GM23338 (cell line): ENCODE measurements around the gene ZNF337. TPM values are rescaled to one million over a fixed set of nuclear protein-coding genes. Genes with fewer than 3 reads are reported as not detected.
"Not testable (repeated sequence)": the region's sequence is repeated elsewhere in the genome, so short reads cannot be mapped to it uniquely, and the experiment has no call there.

Source experiments
- ATAC-seq: fragments of 200-7000 bp; cut with Tn5 transposase; 3 replicates; pipeline ENCODE4 v1.9.1; 2020
- DNase-seq: peaks from one replicate; pipeline ENCODE4 v3.0.0-alpha.2; 2015; ENCODE audit warnings: low spot score
- H2AFZ ChIP-seq: fragments of 200-600 bp; sonication (generic); 2 replicates; pipeline ENCODE4 v1.8.0; 2016; ENCODE audit warnings: antibody characterized with exemption, mild to moderate bottlenecking, moderate library complexity
- H3F3A ChIP-seq: fragments of 200-600 bp; sonication (generic); replicated peaks from 2 replicates; pipeline ENCODE4 v1.8.0; 2017; ENCODE audit warnings: antibody characterized with exemption, mixed run types, low read depth
- H3K27ac ChIP-seq: fragments of 200-600 bp; sonication (generic); 2 replicates; pipeline ENCODE4 v1.6.1; 2016; ENCODE audit warnings: low read depth
- H3K27me3 ChIP-seq: fragments of 200-600 bp; sonication (generic); 2 replicates; pipeline ENCODE4 v1.8.0; 2016; ENCODE audit warnings: mild to moderate bottlenecking, mixed run types, moderate library complexity; ENCODE audit not compliant: insufficient read depth
- H3K36me3 ChIP-seq: fragments of 200-600 bp; sonication (generic); 2 replicates; pipeline ENCODE4 v1.8.0; 2016; ENCODE audit warnings: mild to moderate bottlenecking; ENCODE audit not compliant: insufficient read depth
- H3K4me1 ChIP-seq: fragments of 200-600 bp; sonication (generic); 2 replicates; pipeline ENCODE4 v1.8.0; 2016; ENCODE audit warnings: mild to moderate bottlenecking, moderate library complexity; ENCODE audit not compliant: insufficient read depth
- H3K4me2 ChIP-seq: fragments of 200-600 bp; sonication (generic); 2 replicates; pipeline ENCODE4 v1.7.1; 2017; ENCODE audit warnings: mixed run types
- H3K4me3 ChIP-seq: fragments of 200-600 bp; sonication (generic); 2 replicates; pipeline ENCODE4 v1.6.1; 2016; ENCODE audit warnings: mixed run types
- H3K79me2 ChIP-seq: fragments of 200-600 bp; sonication (generic); replicated peaks from 2 replicates; pipeline ENCODE4 v1.8.0; 2017; ENCODE audit warnings: mild to moderate bottlenecking; ENCODE audit not compliant: insufficient read depth
- H3K9me2 ChIP-seq: fragments of 200-600 bp; sonication (generic); 2 replicates; pipeline ENCODE4 v1.8.0; 2017; ENCODE audit not compliant: insufficient read depth
- H4K20me1 ChIP-seq: fragments of 200-600 bp; sonication (generic); replicated peaks from 2 replicates; pipeline ENCODE4 v1.8.0; 2017; ENCODE audit warnings: mild to moderate bottlenecking; ENCODE audit not compliant: insufficient read depth
- H3K27ac Mint-ChIP-seq: 2 replicates; pipeline ENCODE4 v1.8.0; 2020; ENCODE audit warnings: inconsistent platforms, mild to moderate bottlenecking, moderate library complexity, mixed read lengths
- H3K27me3 Mint-ChIP-seq: 3 replicates; pipeline ENCODE4 v1.8.0; 2022; ENCODE audit warnings: low read depth, mild to moderate bottlenecking, moderate library complexity, mixed read lengths, inconsistent platforms; ENCODE audit not compliant: insufficient read depth, poor library complexity
- H3K36me3 Mint-ChIP-seq: 3 replicates; pipeline ENCODE4 v1.8.0; 2021; ENCODE audit warnings: low read depth, mild to moderate bottlenecking, inconsistent platforms, moderate library complexity, mixed read lengths
- H3K4me1 Mint-ChIP-seq: 3 replicates; pipeline ENCODE4 v1.8.0; 2020; ENCODE audit warnings: mild to moderate bottlenecking, inconsistent platforms, mixed read lengths
- H3K4me3 Mint-ChIP-seq: 3 replicates; pipeline ENCODE4 v1.8.0; 2021; ENCODE audit warnings: moderate library complexity, mild to moderate bottlenecking, inconsistent platforms, mixed read lengths
- H3K9me3 Mint-ChIP-seq: 3 replicates; pipeline ENCODE4 v1.8.0; 2020; ENCODE audit warnings: moderate library complexity, mild to moderate bottlenecking, inconsistent platforms, mixed read lengths
- CREB1 ChIP-seq: fragments of 250-450 bp; sonication (Bioruptor Pico); IDR thresholded peaks from 2 replicates; pipeline ENCODE4 v1.5.0; 2020; ENCODE audit warnings: low read depth, mild to moderate bottlenecking, moderate library complexity
- CTCF ChIP-seq, 2 experiments: fragments of 200-600 bp in 1 of 2; sonication (generic) in 1 of 2; conservative IDR thresholded peaks; 2 replicates each; pipeline versions ENCODE4 v1.5.1 to v1.6.1; 2016 to 2017; ENCODE audit warnings: antibody characterized with exemption in 2 of 2, low read depth in 2 of 2, mild to moderate bottlenecking in 2 of 2, moderate library complexity in 1 of 2
- ETS1 ChIP-seq: IDR thresholded peaks from 2 replicates; pipeline ENCODE4 v1.6.1; 2016; ENCODE audit warnings: antibody characterized with exemption
- EZH2 ChIP-seq: fragments of 200-600 bp; sonication (generic); IDR thresholded peaks from one replicate; pipeline ENCODE4 v1.8.0; 2017; ENCODE audit warnings: antibody characterized with exemption, mild to moderate bottlenecking, low read depth; ENCODE audit not compliant: unreplicated experiment
- JUNB ChIP-seq: IDR thresholded peaks from one replicate; pipeline ENCODE4 v1.6.1; 2016; ENCODE audit warnings: antibody characterized with exemption; ENCODE audit not compliant: unreplicated experiment
- NANOG ChIP-seq: IDR thresholded peaks from 2 replicates; pipeline ENCODE4 v1.6.1; 2016; ENCODE audit warnings: antibody characterized with exemption, borderline replicate concordance
- POLR2AphosphoS5 ChIP-seq: IDR thresholded peaks from 2 replicates; pipeline ENCODE4 v1.6.1; 2016; ENCODE audit warnings: antibody characterized with exemption, low read depth
- STAT1 ChIP-seq: IDR thresholded peaks from one replicate; pipeline ENCODE4 v1.6.1; 2016; ENCODE audit warnings: antibody characterized with exemption; ENCODE audit not compliant: unreplicated experiment
- ZNF114 ChIP-seq: fragments of 250-450 bp; sonication (Bioruptor Pico); IDR thresholded peaks from 2 replicates; pipeline ENCODE4 v1.5.0; 2020; ENCODE audit warnings: mild to moderate bottlenecking, moderate library complexity
- ZNF331 ChIP-seq: fragments of 250-450 bp; sonication (Bioruptor Pico); IDR thresholded peaks from 2 replicates; pipeline ENCODE4 v1.5.0; 2020; ENCODE audit warnings: low read depth, mild to moderate bottlenecking, moderate library complexity
- polyA plus RNA-seq: library from polyadenylated mRNA; unstranded; fragments of >200 nt; fragmentation: Nextera tagmentation; extraction: Ambion mirVana; gene quantifications from 2 replicates; pipeline ENCODE4 v1.2.1, GENCODE V29; 2016
- total RNA-seq: library from RNA; depleted of rRNA; stranded (reverse); fragments of >200 nt; shearing (Covaris generic); gene quantifications from 2 replicates; pipeline ENCODE4 v1.2.3, GENCODE V29; 2014

The ZNF337 gene
- total and polyA plus RNA-seq, 2 experiments from 2014 or later = 2.1 to 6.3 TPM

GRCh38 chr20:25686081-25687067, 10.3 kb downstream of the ZNF337 start (continued):
- TF ChIP-seq CTCF (conservative IDR thresholded peaks at IDR 0.05; ENCODE audit: low read depth in 2 of 2) (no peak), EZH2 (no peak), POLR2AphosphoS5 (no peak), JUNB (no peak), ZNF331 (no peak), ZNF114 (CRISPR knock-in tag) (no peak), CREB1 (CRISPR knock-in tag) (no peak), STAT1 (no peak), NANOG (no peak)

GRCh38 chr20:25685276-25686080, 11.2 kb downstream of the ZNF337 start:
- TF ChIP-seq ETS1 = no peak
- peak; percentile 29 to 33; a peak in 2 of 4 replicates for TF ChIP-seq CTCF (conservative IDR thresholded peaks at IDR 0.05; ENCODE audit: low read depth in 2 of 2)

GRCh38 chr20:25683826-25684225, 12.8 kb downstream of the ZNF337 start:
- not testable (repeated sequence) for ATAC-seq, H3K79me2 ChIP-seq, H3K4me1 ChIP-seq, H3K27ac ChIP-seq, H3K27me3 ChIP-seq, H3K9me3 Mint-ChIP-seq, DNase-seq, H3K9me2 ChIP-seq, H3K36me3 ChIP-seq, H4K20me1 ChIP-seq, H3K27me3 Mint-ChIP-seq, H3F3A ChIP-seq, H3K4me3 ChIP-seq, H3K27ac Mint-ChIP-seq, H2AFZ ChIP-seq, H3K4me3 Mint-ChIP-seq, H3K4me2 ChIP-seq
- peaks cover 18% of the 10 kb centered on the region for H3K36me3 Mint-ChIP-seq
- peaks cover 11% of the 10 kb centered on the region for H3K4me1 Mint-ChIP-seq

More at GRCh38 chr20:25685276-25686080, 11.2 kb downstream of the ZNF337 start:
- ATAC-seq (peak; percentile 85), DNase-seq (peak; percentile 25)
- H3K4me1 ChIP-seq = 0 out of 2 replicates have a peak, but pooled peaks cover 3% of the 10 kb centered on the region
- H3K4me2 ChIP-seq = no peak overlapping the region
- no peaks in the 10 kb centered on the region for H3K79me2 ChIP-seq
- Mint-ChIP-seq H3K36me3 (peaks cover 18% of the 10 kb centered on the region), H3K4me1 (peaks cover 11% of the 10 kb centered on the region), H3K27ac (no peak overlapping the region; the same call in 1 of the 2 replicates), H3K4me3 (no peak overlapping the region), H3K27me3 (peaks cover 3% of the 10 kb centered on the region), H3K9me3 (peaks cover 3% of the 10 kb centered on the region; the same call in 2 of the 3 replicates)
- no peak overlapping the region for H3K4me3 ChIP-seq
- H4K20me1 ChIP-seq = peaks cover 4% of the 10 kb centered on the region; the same call in 1 of the 2 replicates
- no peaks in the 10 kb centered on the region for H3K36me3 ChIP-seq
- H3F3A ChIP-seq = no peaks in the 10 kb centered on the region
- H3K27ac ChIP-seq = no peak overlapping the region
- no peak overlapping the region for H2AFZ ChIP-seq
- H3K27me3 ChIP-seq = no peaks in the 10 kb centered on the region
- H3K9me2 ChIP-seq = no peaks in the 10 kb centered on the region
